ENCODE results near the gene ME3.

DNA sequence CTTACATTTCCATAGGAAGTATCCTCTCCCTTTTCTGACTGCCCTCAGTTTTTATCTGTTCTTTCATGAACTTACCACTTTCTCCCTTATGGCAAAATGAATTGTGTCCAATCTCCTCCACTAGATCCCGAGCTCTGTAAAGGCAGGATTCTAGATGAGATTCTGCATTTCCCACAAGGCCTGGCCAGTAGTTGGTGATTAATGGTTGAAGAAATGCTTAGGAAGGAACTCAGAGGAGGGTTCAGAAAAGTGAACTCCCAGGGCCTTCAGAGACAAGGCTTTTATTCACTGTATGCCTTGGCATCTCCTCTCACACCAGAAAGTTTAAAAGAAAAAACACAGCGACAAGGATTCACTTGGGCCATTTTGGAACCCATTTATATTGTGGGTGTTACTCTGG lies 231.6 kb downstream of the ME3 start:
- TF ChIP-seq, protein P1, sequence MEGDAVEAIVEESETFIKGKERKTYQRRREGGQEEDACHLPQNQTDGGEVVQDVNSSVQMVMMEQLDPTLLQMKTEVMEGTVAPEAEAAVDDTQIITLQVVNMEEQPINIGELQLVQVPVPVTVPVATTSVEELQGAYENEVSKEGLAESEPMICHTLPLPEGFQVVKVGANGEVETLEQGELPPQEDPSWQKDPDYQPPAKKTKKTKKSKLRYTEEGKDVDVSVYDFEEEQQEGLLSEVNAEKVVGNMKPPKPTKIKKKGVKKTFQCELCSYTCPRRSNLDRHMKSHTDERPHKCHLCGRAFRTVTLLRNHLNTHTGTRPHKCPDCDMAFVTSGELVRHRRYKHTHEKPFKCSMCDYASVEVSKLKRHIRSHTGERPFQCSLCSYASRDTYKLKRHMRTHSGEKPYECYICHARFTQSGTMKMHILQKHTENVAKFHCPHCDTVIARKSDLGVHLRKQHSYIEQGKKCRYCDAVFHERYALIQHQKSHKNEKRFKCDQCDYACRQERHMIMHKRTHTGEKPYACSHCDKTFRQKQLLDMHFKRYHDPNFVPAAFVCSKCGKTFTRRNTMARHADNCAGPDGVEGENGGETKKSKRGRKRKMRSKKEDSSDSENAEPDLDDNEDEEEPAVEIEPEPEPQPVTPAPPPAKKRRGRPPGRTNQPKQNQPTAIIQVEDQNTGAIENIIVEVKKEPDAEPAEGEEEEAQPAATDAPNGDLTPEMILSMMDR (conservative IDR thresholded peaks at IDR 0.05 in 1 of 2, IDR thresholded peaks at IDR 0.05 in 1 of 2; ENCODE audit: low read depth in 1 of 2, low read length in 2 of 2): no peak
- TF ChIP-seq EZH2 (IDR thresholded peaks at IDR 0.05; ENCODE audit: low read length, missing control alignments): no peak

All from fibroblast of lung (primary cell).